ENCODE data around the gene BRSK1. TPM values are rescaled to one million over a fixed set of nuclear protein-coding genes. Genes with fewer than 3 reads are reported as not detected.

The BRSK1 gene
- total RNA-seq, 2 experiments from 2014 or later = 2.6 to 2.7 TPM

GRCh38 chr19:55319785-55320184, 36.0 kb downstream of the BRSK1 start:
- DNase-seq (no peak), ATAC-seq (ENCODE audit: poor library complexity) (no peak)
- Mint-ChIP-seq H3K27me3 (peaks cover 13% of the 10 kb centered on the region), H3K9me3 (no peaks in the 10 kb centered on the region), H3K4me3 (no peak overlapping the region), H3K36me3 (ENCODE audit: low read depth) (no peaks in the 10 kb centered on the region), H3K27ac (no peak overlapping the region), H3K4me1 (ENCODE audit: low read depth) (no peaks in the 10 kb centered on the region)
- H3K4me3 ChIP-seq (ENCODE audit: low read length) = no peak overlapping the region
- intact Hi-C loops (cut with DNase I, micrococcal nuclease) = no loop called here
- TF ChIP-seq CTCF (IDR thresholded peaks at IDR 0.05) = no peak
- POLR2A ChIA-PET = no interaction called here
- CTCF ChIA-PET = no interaction called here
- peaks cover 0 to 4% of the 10 kb centered on the region in 2 experiments for H3K9me3 ChIP-seq (ENCODE audit: control insufficient read depth in 1 of 2, insufficient read depth in 1 of 2, low read length in 2 of 2)
- no peaks in the 10 kb centered on the region for H3K36me3 ChIP-seq (ENCODE audit: insufficient read depth, low read length)
- no peak overlapping the region for H3K27ac ChIP-seq (ENCODE audit: low read depth in 1 of 2, low read length in 2 of 2)
- H3K27me3 ChIP-seq (ENCODE audit: control insufficient read depth in 1 of 2, insufficient read depth in 2 of 2, low read length in 2 of 2) = no peaks in the 10 kb centered on the region
- H3K4me1 ChIP-seq (ENCODE audit: insufficient read depth, low read length) = no peaks in the 10 kb centered on the region

GRCh38 chr19:55320844-55321419, 37.1 kb downstream of the BRSK1 start:
- POLR2A ChIA-PET = no interaction called here
- Histone ChIP-seq H3K36me3 (ENCODE audit: insufficient read depth, low read length) (no peaks in the 10 kb centered on the region), H3K27me3 (ENCODE audit: control insufficient read depth in 1 of 2, insufficient read depth in 2 of 2, low read length in 2 of 2) (no peaks in the 10 kb centered on the region), H3K4me3 (ENCODE audit: low read length) (no peak overlapping the region), H3K4me1 (ENCODE audit: insufficient read depth, low read length) (no peaks in the 10 kb centered on the region), H3K9me3 (ENCODE audit: control insufficient read depth in 1 of 2, insufficient read depth in 1 of 2, low read length in 2 of 2) (peaks cover 0 to 4% of the 10 kb centered on the region in 2 experiments), H3K27ac (ENCODE audit: low read depth in 1 of 2, low read length in 2 of 2) (no peak overlapping the region)
- intact Hi-C loops (cut with DNase I, micrococcal nuclease) = no loop called here
- TF ChIP-seq CTCF (IDR thresholded peaks at IDR 0.05) = no peak
- DNase-seq (no peak), ATAC-seq (ENCODE audit: poor library complexity) (no peak)
- Mint-ChIP-seq H3K4me1 (ENCODE audit: low read depth) (no peaks in the 10 kb centered on the region), H3K36me3 (ENCODE audit: low read depth) (no peaks in the 10 kb centered on the region), H3K9me3 (no peaks in the 10 kb centered on the region), H3K4me3 (no peak overlapping the region), H3K27me3 (peaks cover 13% of the 10 kb centered on the region), H3K27ac (no peak overlapping the region)
- CTCF ChIA-PET = interaction anchor here (1.6 kb wide), 1 partner anchor 19 kb away, joined by 6 read pairs; no protein-coding TSS in a partner anchor

GRCh38 chr19:55321466-55322137, 37.8 kb downstream of the BRSK1 start:
- CTCF ChIA-PET = interaction anchor here (1.6 kb wide), 1 partner anchor 20 kb away, joined by 6 read pairs; no protein-coding TSS in a partner anchor
- POLR2A ChIA-PET = interaction anchor here (1.0 kb wide), 1 partner anchor 17 kb away, joined by 3 read pairs; no protein-coding TSS in a partner anchor
- DNase-seq (no peak), ATAC-seq (ENCODE audit: poor library complexity) (no peak)
- Histone ChIP-seq H3K27me3 (ENCODE audit: control insufficient read depth in 1 of 2, insufficient read depth in 2 of 2, low read length in 2 of 2) (no peaks in the 10 kb centered on the region), H3K4me3 (ENCODE audit: low read length) (no peak overlapping the region), H3K27ac (ENCODE audit: low read depth in 1 of 2, low read length in 2 of 2) (no peak overlapping the region), H3K36me3 (ENCODE audit: insufficient read depth, low read length) (no peaks in the 10 kb centered on the region), H3K4me1 (ENCODE audit: insufficient read depth, low read length) (no peaks in the 10 kb centered on the region), H3K9me3 (ENCODE audit: control insufficient read depth in 1 of 2, insufficient read depth in 1 of 2, low read length in 2 of 2) (peaks cover 0 to 4% of the 10 kb centered on the region in 2 experiments)
- no peak overlapping the region for H3K27ac Mint-ChIP-seq
- H3K4me1 Mint-ChIP-seq (ENCODE audit: low read depth) = no peaks in the 10 kb centered on the region
- no peaks in the 10 kb centered on the region for H3K9me3 Mint-ChIP-seq
- H3K27me3 Mint-ChIP-seq = peaks cover 13% of the 10 kb centered on the region
- no peak for TF ChIP-seq CTCF (IDR thresholded peaks at IDR 0.05)
- intact Hi-C loops (cut with DNase I, micrococcal nuclease) = no loop called here
- no peaks in the 10 kb centered on the region for H3K36me3 Mint-ChIP-seq (ENCODE audit: low read depth)
- H3K4me3 Mint-ChIP-seq = no peak overlapping the region
